HepG2 (cell line): Measurements from ENCODE around the gene CFAP300. TPM values are rescaled to one million over a fixed set of nuclear protein-coding genes. Genes with fewer than 3 reads are reported as not detected.

Source experiments
- AHR ChIP-seq: IDR thresholded peaks from 2 replicates; pipeline ENCODE4 v1.6.1; 2018; ENCODE audit warnings: missing genetic modification reagents, missing compliant biosample characterization
- ATF1 ChIP-seq: IDR thresholded peaks from 2 replicates; pipeline ENCODE4 v1.6.1; 2016; ENCODE audit warnings: mild to moderate bottlenecking, control low read depth
- HDAC6 ChIP-seq: fragments of 200-600 bp; sonication (generic); IDR thresholded peaks from 2 replicates; pipeline ENCODE4 v1.7.0; 2017; ENCODE audit warnings: mild to moderate bottlenecking, antibody characterized with exemption, low read length, low read depth
- HNF4G ChIP-seq, 2 experiments: sonication (generic) in 1 of 2; formaldehyde crosslinking in 1 of 2; IDR thresholded peaks; 2 replicates each; pipeline versions ENCODE4 v1.4.0 to v1.6.1; 2011 to 2020; ENCODE audit warnings: borderline replicate concordance in 2 of 2, low read depth in 2 of 2, mild to moderate bottlenecking in 2 of 2, low read length in 1 of 2, missing genetic modification reagents in 1 of 2, moderate library complexity in 1 of 2
- IRF2 ChIP-seq: IDR thresholded peaks from 2 replicates; pipeline ENCODE4 v1.6.1; 2018; ENCODE audit warnings: missing genetic modification reagents, missing compliant biosample characterization
- NFIC ChIP-seq: IDR thresholded peaks from 2 replicates; pipeline ENCODE4 v1.6.1; 2012; ENCODE audit warnings: mild to moderate bottlenecking, low read length, inconsistent platforms
- NPAS2 ChIP-seq: sonication (generic); formaldehyde crosslinking; IDR thresholded peaks from 2 replicates; pipeline ENCODE4 v1.8.0; 2022; ENCODE audit warnings: mild to moderate bottlenecking, missing genetic modification reagents, borderline replicate concordance
- POLR2AphosphoS2 ChIP-seq: IDR thresholded peaks from 2 replicates; pipeline ENCODE4 v1.6.1; 2011; ENCODE audit warnings: low read depth, low read length, improper control_type of control experiment
- RXRB ChIP-seq: IDR thresholded peaks from 2 replicates; pipeline ENCODE4 v1.6.1; 2016; ENCODE audit warnings: borderline replicate concordance, missing genetic modification reagents, missing compliant biosample characterization
- TAF15 ChIP-seq: fragments of 200-400 bp; formaldehyde crosslinking; IDR thresholded peaks from one replicate; pipeline ENCODE4 v1.6.1; 2018; ENCODE audit warnings: mild to moderate bottlenecking, low read depth, low read length; ENCODE audit not compliant: poor library complexity, severe bottlenecking
- TP53 ChIP-seq: sonication (generic); formaldehyde crosslinking; conservative IDR thresholded peaks from 2 replicates; pipeline ENCODE4 v1.4.0; 2020; ENCODE audit warnings: missing genetic modification reagents
- ZFP37 ChIP-seq: sonication (generic); formaldehyde crosslinking; IDR thresholded peaks from 2 replicates; pipeline ENCODE4 v1.4.0; 2020; ENCODE audit warnings: missing genetic modification reagents, borderline replicate concordance
- ZFP82 ChIP-seq: sonication (generic); formaldehyde crosslinking; IDR thresholded peaks from 2 replicates; pipeline ENCODE4 v1.5.1; 2020; ENCODE audit warnings: mild to moderate bottlenecking, missing genetic modification reagents, borderline replicate concordance
- ZNF333 ChIP-seq: sonication (generic); formaldehyde crosslinking; IDR thresholded peaks from 2 replicates; pipeline ENCODE4 v1.4.0; 2020; ENCODE audit warnings: mild to moderate bottlenecking, missing genetic modification reagents, borderline replicate concordance
- ZNF543 ChIP-seq: sonication (generic); formaldehyde crosslinking; IDR thresholded peaks from 2 replicates; pipeline ENCODE4 v1.4.0; 2020; ENCODE audit warnings: mild to moderate bottlenecking, missing genetic modification reagents
- ZNF552 ChIP-seq: sonication (generic); formaldehyde crosslinking; IDR thresholded peaks from 2 replicates; pipeline ENCODE4 v1.9.0; 2022; ENCODE audit warnings: missing genetic modification reagents, mild to moderate bottlenecking, borderline replicate concordance
- ZNF607 ChIP-seq: sonication (generic); formaldehyde crosslinking; IDR thresholded peaks from 2 replicates; pipeline ENCODE4 v1.5.1; 2020; ENCODE audit warnings: missing genetic modification reagents, mild to moderate bottlenecking, borderline replicate concordance
- ZNF672 ChIP-seq: sonication (generic); formaldehyde crosslinking; IDR thresholded peaks from 2 replicates; pipeline ENCODE4 v1.8.1; 2022; ENCODE audit warnings: missing genetic modification reagents
- polyA plus RNA-seq, 8 experiments: library from polyadenylated mRNA; depleted of rRNA in 3 of 8; stranded (reverse) in 7 of 8; unstranded in 1 of 8; fragments of >200 nt; fragmentation: Illumina TruSeq in 4 of 8; extraction: Trizol in 4 of 8; gene quantifications; 2 replicates each; pipeline versions ENCODE4 v1.2.1 to v1.2.3, GENCODE V29; 2011 to 2016; ENCODE audit warnings: low read depth in 4 of 8, missing spikeins in 1 of 8, mixed read lengths in 1 of 8; ENCODE audit not compliant: insufficient read depth in 1 of 8
- total RNA-seq, 5 experiments: library from RNA; depleted of rRNA; stranded (reverse); fragments of >200 nt; fragmentation: Illumina TruSeq; extraction: Trizol; gene quantifications; 2 replicates each; pipeline ENCODE4 v1.2.3, GENCODE V29; 2016; ENCODE audit warnings: low read depth in 1 of 5
- TF ChIP-seq, protein P1 (sequence below): sonication (generic); formaldehyde crosslinking; IDR thresholded peaks from 2 replicates; pipeline ENCODE4 v1.4.0; 2020; ENCODE audit warnings: low read depth, mild to moderate bottlenecking, missing genetic modification reagents
- TF ChIP-seq, protein P2 (sequence below): sonication (generic); formaldehyde crosslinking; IDR thresholded peaks from 2 replicates; pipeline ENCODE4 v1.5.1; 2020; ENCODE audit warnings: missing genetic modification reagents, mild to moderate bottlenecking, borderline replicate concordance
- TF ChIP-seq, protein P3 (sequence below): sonication (generic); formaldehyde crosslinking; conservative IDR thresholded peaks from 2 replicates; pipeline ENCODE4 v1.8.0; 2022; ENCODE audit warnings: low read depth, missing genetic modification reagents
- TF ChIP-seq, protein P4 (sequence below): sonication (generic); formaldehyde crosslinking; IDR thresholded peaks from 2 replicates; pipeline ENCODE4 v1.5.0; 2020; ENCODE audit warnings: mild to moderate bottlenecking, missing genetic modification reagents

CFAP300 gene
- total and polyA plus RNA-seq, 2 of the 13 experiments (the other 11 are each of a cell fraction or from before 2014, with no cell fraction given) = not detected

DNA sequence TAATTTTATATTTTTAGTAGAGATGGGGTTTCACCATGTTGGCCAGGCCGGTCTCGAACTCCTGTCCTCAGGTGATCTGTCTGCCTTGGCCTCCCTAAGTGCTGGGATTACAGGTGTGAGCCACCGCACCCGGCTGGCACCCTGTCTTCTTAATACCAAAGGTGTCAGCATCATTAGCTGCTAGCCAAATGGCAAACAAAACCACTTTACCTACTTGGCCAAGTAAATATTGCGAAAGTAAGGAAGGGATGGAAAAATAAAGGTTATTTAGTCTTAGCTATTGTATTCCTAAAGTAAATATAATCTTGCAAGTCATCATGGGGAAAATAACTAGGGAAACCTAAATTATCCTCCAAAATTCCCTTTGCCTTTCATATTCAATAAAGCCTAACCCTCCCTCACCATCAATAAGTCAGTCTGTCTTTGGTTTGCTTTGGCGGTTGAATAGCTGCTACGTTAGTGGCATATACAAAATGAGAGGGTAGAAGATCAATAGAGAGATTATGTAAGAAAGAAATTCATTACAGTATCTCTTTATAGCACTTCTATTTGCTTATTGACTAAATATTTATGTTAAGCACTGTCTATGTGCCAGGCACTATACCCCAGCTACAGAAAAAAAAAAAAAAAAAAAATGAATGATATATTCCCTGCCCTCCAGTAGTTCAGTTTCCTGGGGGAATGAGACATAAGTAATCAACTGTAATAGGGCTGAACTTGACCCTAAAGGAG lies 40.2 kb upstream of the CFAP300 start (continued):
- TF ChIP-seq ZNF552 (CRISPR knock-in tag) = no peak
- TF ChIP-seq, protein P1, sequence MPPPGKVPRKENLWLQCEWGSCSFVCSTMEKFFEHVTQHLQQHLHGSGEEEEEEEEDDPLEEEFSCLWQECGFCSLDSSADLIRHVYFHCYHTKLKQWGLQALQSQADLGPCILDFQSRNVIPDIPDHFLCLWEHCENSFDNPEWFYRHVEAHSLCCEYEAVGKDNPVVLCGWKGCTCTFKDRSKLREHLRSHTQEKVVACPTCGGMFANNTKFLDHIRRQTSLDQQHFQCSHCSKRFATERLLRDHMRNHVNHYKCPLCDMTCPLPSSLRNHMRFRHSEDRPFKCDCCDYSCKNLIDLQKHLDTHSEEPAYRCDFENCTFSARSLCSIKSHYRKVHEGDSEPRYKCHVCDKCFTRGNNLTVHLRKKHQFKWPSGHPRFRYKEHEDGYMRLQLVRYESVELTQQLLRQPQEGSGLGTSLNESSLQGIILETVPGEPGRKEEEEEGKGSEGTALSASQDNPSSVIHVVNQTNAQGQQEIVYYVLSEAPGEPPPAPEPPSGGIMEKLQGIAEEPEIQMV = no peak
- TF ChIP-seq HDAC6 = no peak
- TF ChIP-seq ZNF333 = no peak
- TF ChIP-seq, protein P2, sequence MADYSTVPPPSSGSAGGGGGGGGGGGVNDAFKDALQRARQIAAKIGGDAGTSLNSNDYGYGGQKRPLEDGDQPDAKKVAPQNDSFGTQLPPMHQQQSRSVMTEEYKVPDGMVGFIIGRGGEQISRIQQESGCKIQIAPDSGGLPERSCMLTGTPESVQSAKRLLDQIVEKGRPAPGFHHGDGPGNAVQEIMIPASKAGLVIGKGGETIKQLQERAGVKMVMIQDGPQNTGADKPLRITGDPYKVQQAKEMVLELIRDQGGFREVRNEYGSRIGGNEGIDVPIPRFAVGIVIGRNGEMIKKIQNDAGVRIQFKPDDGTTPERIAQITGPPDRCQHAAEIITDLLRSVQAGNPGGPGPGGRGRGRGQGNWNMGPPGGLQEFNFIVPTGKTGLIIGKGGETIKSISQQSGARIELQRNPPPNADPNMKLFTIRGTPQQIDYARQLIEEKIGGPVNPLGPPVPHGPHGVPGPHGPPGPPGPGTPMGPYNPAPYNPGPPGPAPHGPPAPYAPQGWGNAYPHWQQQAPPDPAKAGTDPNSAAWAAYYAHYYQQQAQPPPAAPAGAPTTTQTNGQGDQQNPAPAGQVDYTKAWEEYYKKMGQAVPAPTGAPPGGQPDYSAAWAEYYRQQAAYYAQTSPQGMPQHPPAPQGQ = no peak
- no peak for TF ChIP-seq ATF1 (CRISPR knock-in tag)
- TF ChIP-seq TAF15 = no peak
- no peak for TF ChIP-seq TP53 (CRISPR knock-in tag)
- no peak for TF ChIP-seq POLR2AphosphoS2
- TF ChIP-seq, protein P3, sequence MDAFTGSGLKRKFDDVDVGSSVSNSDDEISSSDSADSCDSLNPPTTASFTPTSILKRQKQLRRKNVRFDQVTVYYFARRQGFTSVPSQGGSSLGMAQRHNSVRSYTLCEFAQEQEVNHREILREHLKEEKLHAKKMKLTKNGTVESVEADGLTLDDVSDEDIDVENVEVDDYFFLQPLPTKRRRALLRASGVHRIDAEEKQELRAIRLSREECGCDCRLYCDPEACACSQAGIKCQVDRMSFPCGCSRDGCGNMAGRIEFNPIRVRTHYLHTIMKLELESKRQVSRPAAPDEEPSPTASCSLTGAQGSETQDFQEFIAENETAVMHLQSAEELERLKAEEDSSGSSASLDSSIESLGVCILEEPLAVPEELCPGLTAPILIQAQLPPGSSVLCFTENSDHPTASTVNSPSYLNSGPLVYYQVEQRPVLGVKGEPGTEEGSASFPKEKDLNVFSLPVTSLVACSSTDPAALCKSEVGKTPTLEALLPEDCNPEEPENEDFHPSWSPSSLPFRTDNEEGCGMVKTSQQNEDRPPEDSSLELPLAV (CRISPR knock-in tag) = no peak
- no peak for TF ChIP-seq NPAS2 (CRISPR knock-in tag)
- TF ChIP-seq, protein P4, sequence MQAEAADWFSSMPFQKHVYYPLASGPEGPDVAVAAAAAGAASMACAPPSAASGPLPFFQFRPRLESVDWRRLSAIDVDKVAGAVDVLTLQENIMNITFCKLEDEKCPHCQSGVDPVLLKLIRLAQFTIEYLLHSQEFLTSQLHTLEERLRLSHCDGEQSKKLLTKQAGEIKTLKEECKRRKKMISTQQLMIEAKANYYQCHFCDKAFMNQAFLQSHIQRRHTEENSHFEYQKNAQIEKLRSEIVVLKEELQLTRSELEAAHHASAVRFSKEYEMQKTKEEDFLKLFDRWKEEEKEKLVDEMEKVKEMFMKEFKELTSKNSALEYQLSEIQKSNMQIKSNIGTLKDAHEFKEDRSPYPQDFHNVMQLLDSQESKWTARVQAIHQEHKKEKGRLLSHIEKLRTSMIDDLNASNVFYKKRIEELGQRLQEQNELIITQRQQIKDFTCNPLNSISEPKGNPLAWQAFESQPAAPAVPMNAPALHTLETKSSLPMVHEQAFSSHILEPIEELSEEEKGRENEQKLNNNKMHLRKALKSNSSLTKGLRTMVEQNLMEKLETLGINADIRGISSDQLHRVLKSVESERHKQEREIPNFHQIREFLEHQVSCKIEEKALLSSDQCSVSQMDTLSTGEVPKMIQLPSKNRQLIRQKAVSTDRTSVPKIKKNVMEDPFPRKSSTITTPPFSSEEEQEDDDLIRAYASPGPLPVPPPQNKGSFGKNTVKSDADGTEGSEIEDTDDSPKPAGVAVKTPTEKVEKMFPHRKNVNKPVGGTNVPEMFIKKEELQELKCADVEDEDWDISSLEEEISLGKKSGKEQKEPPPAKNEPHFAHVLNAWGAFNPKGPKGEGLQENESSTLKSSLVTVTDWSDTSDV (CRISPR knock-in tag) = no peak
- peak; percentile 37; the same call in 1 of the 2 replicates for TF ChIP-seq NFIC
- TF ChIP-seq ZNF607 = no peak
- no peak for TF ChIP-seq AHR (CRISPR knock-in tag)
- TF ChIP-seq RXRB (CRISPR knock-in tag) = peak; percentile 65
- no peak for TF ChIP-seq ZNF543 (CRISPR knock-in tag)
- TF ChIP-seq ZFP82 = no peak
- no peak for TF ChIP-seq ZNF672
- no peak for TF ChIP-seq ZFP37 (CRISPR knock-in tag)
- TF ChIP-seq HNF4G (IDR thresholded peaks at IDR 0.05; ENCODE audit: borderline replicate concordance, low read depth, low read length) = no peak
- TF ChIP-seq HNF4G (CRISPR knock-in tag; IDR thresholded peaks at IDR 0.05; ENCODE audit: borderline replicate concordance, low read depth) = no peak
- TF ChIP-seq IRF2 (CRISPR knock-in tag) = peak; percentile 51; the same call in 1 of the 2 replicates
